PC-3 (cell line): ENCODE results near the gene ZCCHC7.

Experiments used
- CTCF ChIP-seq: fragments of 300-600 bp; sonication (generic); conservative IDR thresholded peaks from 2 replicates; pipeline ENCODE4 v1.5.1; 2017; ENCODE audit warnings: antibody characterized with exemption, low read depth, mild to moderate bottlenecking, low read length
- EZH2 ChIP-seq: fragments of 300-600 bp; sonication (generic); IDR thresholded peaks from one replicate; pipeline ENCODE4 v1.6.1; 2017; ENCODE audit warnings: antibody characterized with exemption, mild to moderate bottlenecking, low read length; ENCODE audit not compliant: unreplicated experiment
- EZH2phosphoT487 ChIP-seq: fragments of 300-600 bp; sonication (generic); IDR thresholded peaks from 2 replicates; pipeline ENCODE4 v1.6.1; 2018; ENCODE audit warnings: mild to moderate bottlenecking, antibody characterized with exemption, low read length, borderline replicate concordance

GRCh38 chr9:37209431-37210386 is 89.3 kb downstream of the ZCCHC7 start:
- no peak; the same call in 1 of the 2 replicates for TF ChIP-seq CTCF
- TF ChIP-seq EZH2: no peak
- no peak for TF ChIP-seq EZH2phosphoT487
